Adrenal gland (tissue), 12 donors: Measurements from ENCODE around the gene SMCO4. TPM values are rescaled to one million over a fixed set of nuclear protein-coding genes. Genes with fewer than 3 reads are reported as not detected.

Source experiments
- DNase-seq, 7 donors: peaks; one replicate each; pipeline ENCODE4 v3.0.0-alpha.2; 2019 to 2020
- H3K27ac ChIP-seq, 5 donors: fragments of 200-600 bp; sonication (generic) in 4 of 5; 1 replicate in 3 of 5; 2 replicates in 2 of 5; pipeline versions ENCODE4 v1.5.1 to v1.8.0; 2016 to 2020; ENCODE audit warnings: mild to moderate bottlenecking in 1 of 5
- H3K27me3 ChIP-seq: fragments of 200-600 bp; 2 replicates; pipeline ENCODE4 v1.8.0; 2021
- H3K36me3 ChIP-seq, 2 donors: fragments of 200-600 bp; replicated peaks in 1 of 2; 1 replicate in 1 of 2; 2 replicates in 1 of 2; pipeline versions ENCODE4 v1.5.1 to v1.8.0; 2018 to 2022
- H3K4me1 ChIP-seq, 2 donors: fragments of 200-600 bp; replicated peaks in 1 of 2; 1 replicate in 1 of 2; 2 replicates in 1 of 2; pipeline versions ENCODE4 v1.5.1 to v1.8.0; 2018 to 2021
- H3K4me3 ChIP-seq, 4 donors: fragments of 200-600 bp; sonication (generic) in 3 of 4; one replicate each; pipeline ENCODE4 v1.5.1; 2016 to 2018
- H3K9me3 ChIP-seq, 3 donors: fragments of 200-600 bp; sonication (generic) in 1 of 3; replicated peaks in 1 of 3; 1 replicate in 2 of 3; 2 replicates in 1 of 3; pipeline versions ENCODE4 v1.5.1 to v1.8.0; 2016 to 2021
- CTCF ChIP-seq, 6 experiments: fragments of 450-650 bp in 4 of 6; fragments of 200-600 bp in 2 of 6; sonication (generic) in 1 of 6; IDR thresholded peaks; 1 replicate in 5 of 6; 2 replicates in 1 of 6; pipeline versions ENCODE4 v1.5.1 to v1.8.0; 2016 to 2021; ENCODE audit warnings: antibody characterized with exemption in 6 of 6, mild to moderate bottlenecking in 2 of 6, moderate library complexity in 1 of 6
- POLR2A ChIP-seq, 2 donors: fragments of 450-650 bp; IDR thresholded peaks; one replicate each; pipeline ENCODE4 v1.6.1; 2017; ENCODE audit warnings: antibody characterized with exemption in 2 of 2, mild to moderate bottlenecking in 2 of 2, moderate library complexity in 1 of 2
- WGBS, 4 donors: extraction: QIAGEN DNeasy Blood & Tissue Kit in 2 of 4; methylation state at CpG; one replicate each; pipeline versions ENCODE4 v1.1.5 to v1.1.7; 2013 to 2017; 5-methylcytosine and 5-hydroxymethylcytosine counted together
- intact Hi-C, 2 donors: fragments of 100-400 bp; cut with DNase I; formaldehyde crosslinking; loops; one replicate each; pipeline versions ENCODE4 v1.14.1 to v1.15.0; 2022 to 2023
- polyA plus RNA-seq, 3 donors: library from polyadenylated mRNA; stranded (reverse); fragments of 200-250 nt in 2 of 3; fragments of 350-450 nt in 1 of 3; fragmentation: Illumina TruSeq in 1 of 3; extraction: RNeasy Lipid Tissue Mini Kit (QIAGEN cat#74804) in 1 of 3; gene quantifications; one replicate each; pipeline ENCODE4 v1.2.3, GENCODE V29; 2013 to 2014
- total RNA-seq, 9 donors: library from RNA; depleted of rRNA in 4 of 9; stranded (reverse); fragments of >200 nt in 4 of 9; fragments of 120-200 nt in 1 of 9; fragmentation: NEBNext Ultra II Directional in 1 of 9; extraction: Animal tissue kit (Norgen Biotek cat#: 25700) in 1 of 9; gene quantifications; one replicate each; pipeline versions ENCODE4 v1.1.0 to v1.2.4, GENCODE V29; 2013 to 2023
- donor health status: healthy with polysubstance abuse.
- donor health status: Bipolar disorder and iron deficiency.
- donor health status: DM: yes; HTN: yes; CAD: no.
- donor health status: DM: no; HTN: no; CAD: no.
- donor health status: DM: no; HTN: no; CAD: no.
- donor health status: DM: yes; HTN: yes; CAD: no.

SMCO4 gene
- total and polyA plus RNA-seq, 12 donors, result 23.2 to 108 (median 73.2) TPM

GRCh38 chr11:93549976-93550375 is 6.8 kb upstream of the SMCO4 start:
- 90 to 91% (median 90%) methylated on average over 4 of the region's 4 CpGs for WGBS, 4 donors

GRCh38 chr11:93548679-93549319 is 5.6 kb upstream of the SMCO4 start:
- Histone ChIP-seq H3K4me3 (no peak overlapping the region), H3K9me3 (no peaks in the 10 kb centered on the region), H3K4me1 (peaks cover 0 to 6% of the 10 kb centered on the region in 2 donors), H3K27ac (no peak overlapping the region), H3K27me3 (no peaks in the 10 kb centered on the region), H3K36me3 (no peaks in the 10 kb centered on the region)
- 80 to 87% (median 82%) methylated on average over 6 of the region's 6 CpGs for WGBS, 4 donors
- DNase-seq, result peak in 1 of 7 donors; percentile 20
- intact Hi-C loops, result loop anchor here (5.0 to 10.0 kb wide), 2 partner anchors 104 to 106 kb away; no protein-coding TSS in a partner anchor
- TF ChIP-seq CTCF (IDR thresholded peaks at IDR 0.05) (no peak), POLR2A (IDR thresholded peaks at IDR 0.05) (no peak)

More at GRCh38 chr11:93549976-93550375, 6.8 kb upstream of the SMCO4 start:
- TF ChIP-seq CTCF (IDR thresholded peaks at IDR 0.05) (no peak), POLR2A (IDR thresholded peaks at IDR 0.05) (no peak)
- H3K27me3 ChIP-seq, result no peaks in the 10 kb centered on the region
- no peaks in the 10 kb centered on the region for H3K9me3 ChIP-seq
- no peak overlapping the region for H3K4me3 ChIP-seq
- H3K36me3 ChIP-seq, result no peaks in the 10 kb centered on the region
- DNase-seq, result peak in 1 of 7 donors; percentile 1
- intact Hi-C loops, result loop anchor here (5.0 to 10.0 kb wide), 2 partner anchors 102 to 105 kb away; no protein-coding TSS in a partner anchor
- no peak overlapping the region for H3K27ac ChIP-seq
- H3K4me1 ChIP-seq, result peaks cover 0 to 6% of the 10 kb centered on the region in 2 donors

GRCh38 chr11:93547773-93548172 is 4.6 kb upstream of the SMCO4 start:
- TF ChIP-seq POLR2A (IDR thresholded peaks at IDR 0.05), result no peak
- TF ChIP-seq CTCF (IDR thresholded peaks at IDR 0.05), result no peak
- WGBS, 4 donors, result 37 to 77% (median 53%) methylated on average over 2 of the region's 2 CpGs

GRCh38 chr11:93547028-93547427 is 3.8 kb upstream of the SMCO4 start:
- H3K27ac ChIP-seq, result no peak overlapping the region
- peak in 1 of 7 donors; percentile 7 for DNase-seq
- H3K4me3 ChIP-seq, result no peak overlapping the region
- H3K36me3 ChIP-seq, result no peaks in the 10 kb centered on the region
- WGBS, 4 donors, result 70 to 76% (median 72%) methylated on average over 2 of the region's 2 CpGs
- H3K4me1 ChIP-seq, result peaks cover 2 to 12% of the 10 kb centered on the region in 2 donors
- intact Hi-C loops, result loop anchor here (5.0 to 10.0 kb wide), 2 partner anchors 105 to 108 kb away; no protein-coding TSS in a partner anchor
- TF ChIP-seq CTCF (IDR thresholded peaks at IDR 0.05), result no peak
- TF ChIP-seq POLR2A (IDR thresholded peaks at IDR 0.05), result no peak
- no peaks in the 10 kb centered on the region for H3K27me3 ChIP-seq
- H3K9me3 ChIP-seq, result no peaks in the 10 kb centered on the region

More at GRCh38 chr11:93547773-93548172, 4.6 kb upstream of the SMCO4 start:
- peak in 1 of 7 donors; percentile 34 for DNase-seq
- H3K27me3 ChIP-seq, result no peaks in the 10 kb centered on the region
- no peak overlapping the region for H3K27ac ChIP-seq
- H3K36me3 ChIP-seq, result no peaks in the 10 kb centered on the region
- intact Hi-C loops, result loop anchor here (5.0 to 10.0 kb wide), 2 partner anchors 105 to 107 kb away; no protein-coding TSS in a partner anchor
- peaks cover 0 to 9% of the 10 kb centered on the region in 2 donors for H3K4me1 ChIP-seq
- no peak overlapping the region for H3K4me3 ChIP-seq
- no peaks in the 10 kb centered on the region for H3K9me3 ChIP-seq
